Stimulated activated CD4-positive, alpha-beta T cell treated with anti-CD3 and anti-CD28 coated beads, Interleukin-12 subunit alpha, Interleukin-12 subunit beta, amount 100 ng/mL, for 4 hours (primary cell): ENCODE results near the gene DENND1A.
"Not testable (repeated sequence)": the region's sequence is repeated elsewhere in the genome, so short reads cannot be mapped to it uniquely, and the experiment has no call there.

Source experiments
- DNase-seq: peaks from one replicate; pipeline ENCODE4 v3.0.0-alpha.2; 2020

Gene DENND1A

DNA sequence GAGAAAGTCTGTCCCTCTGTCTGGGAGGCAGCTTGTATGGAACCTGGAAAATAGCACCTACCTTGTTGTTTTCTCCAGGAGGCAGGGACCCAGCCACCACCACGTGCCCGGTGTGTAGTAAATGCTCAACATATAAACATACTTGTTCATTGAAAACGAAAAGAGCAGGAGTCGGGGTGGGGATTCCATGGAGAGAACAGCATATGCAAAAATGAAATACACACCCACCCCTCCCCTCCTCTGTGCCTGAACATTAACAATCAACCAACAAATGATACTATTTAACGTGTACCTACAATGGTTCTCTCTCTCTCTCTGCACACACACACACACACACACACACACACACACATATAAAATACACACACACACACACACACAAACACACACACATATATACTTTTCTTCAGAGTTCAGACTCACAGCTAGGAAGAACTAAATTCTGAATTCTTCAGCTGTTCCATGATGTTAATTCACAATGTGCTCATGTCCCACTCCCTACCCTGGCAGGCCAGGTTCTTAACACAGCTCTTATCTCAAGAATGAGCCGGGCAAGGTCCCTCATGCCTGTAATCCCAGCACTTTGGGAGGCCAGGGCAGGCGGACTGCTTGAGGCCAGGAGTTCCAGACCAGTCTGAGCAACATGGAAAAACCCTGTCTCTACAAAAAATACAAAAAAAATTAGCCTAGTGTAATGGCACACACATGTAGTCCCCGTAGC, 16.3 kb upstream of the DENND1A start:
- no peak for DNase-seq

DNA sequence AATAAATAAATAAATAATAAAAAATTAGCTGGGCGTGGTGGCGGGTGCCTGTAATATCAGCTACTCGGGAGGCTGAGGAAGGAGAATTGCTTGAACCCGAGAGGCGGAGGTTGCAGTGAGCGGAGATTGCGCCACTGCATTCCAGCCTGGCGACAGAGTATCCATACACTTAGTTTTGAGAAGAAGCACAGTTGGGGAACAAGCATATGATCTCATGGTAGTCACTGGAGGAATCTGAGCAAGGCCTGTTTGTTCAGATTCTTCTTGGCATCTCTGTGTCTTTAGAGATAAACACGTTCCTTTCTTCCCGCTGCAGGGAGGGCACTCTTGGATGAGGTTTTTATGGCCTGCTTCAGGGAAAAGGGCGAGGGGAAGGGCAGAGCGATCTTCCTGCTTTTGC, 15.6 kb upstream of the DENND1A start:
- no peak for DNase-seq

DNA sequence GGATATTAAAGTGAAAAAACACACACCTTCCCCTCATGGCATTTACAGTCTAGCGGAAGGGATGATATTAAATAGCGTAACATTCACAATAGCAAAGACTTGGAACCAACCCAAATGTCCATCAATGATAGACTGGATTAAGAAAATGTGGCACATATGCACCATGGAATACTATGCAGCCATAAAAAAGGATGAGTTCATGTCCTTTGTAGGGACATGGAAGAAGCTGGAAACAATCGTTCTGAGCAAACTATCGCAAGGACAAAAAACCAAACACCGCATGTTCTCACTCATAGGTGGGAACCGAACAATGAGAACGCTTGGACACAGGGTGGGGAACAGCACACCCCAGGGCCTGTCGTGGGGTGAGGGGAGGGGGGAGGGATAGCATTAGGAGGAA, 14.5 kb upstream of the DENND1A start:
- DNase-seq: not testable (repeated sequence)

DNA sequence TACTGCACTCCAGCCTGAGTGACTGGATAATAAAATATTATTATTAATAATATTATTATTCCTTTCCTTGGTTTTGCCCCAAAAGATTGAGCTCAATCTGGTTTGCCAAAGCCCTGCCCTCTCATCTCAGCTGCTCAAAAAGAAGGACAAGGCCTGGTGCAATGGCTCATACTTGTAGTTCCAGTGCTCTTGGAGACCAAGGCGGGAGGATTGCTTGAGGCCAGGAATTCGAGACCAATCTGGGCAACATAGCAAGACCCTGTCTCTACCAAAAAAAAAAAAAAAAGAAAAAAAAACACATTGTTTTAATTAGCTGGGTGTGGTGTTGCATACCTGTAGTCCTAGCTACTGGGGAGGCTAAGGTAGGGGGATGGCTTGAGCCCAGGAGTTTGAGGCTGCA, 13.7 kb upstream of the DENND1A start:
- no peak for DNase-seq

DNA sequence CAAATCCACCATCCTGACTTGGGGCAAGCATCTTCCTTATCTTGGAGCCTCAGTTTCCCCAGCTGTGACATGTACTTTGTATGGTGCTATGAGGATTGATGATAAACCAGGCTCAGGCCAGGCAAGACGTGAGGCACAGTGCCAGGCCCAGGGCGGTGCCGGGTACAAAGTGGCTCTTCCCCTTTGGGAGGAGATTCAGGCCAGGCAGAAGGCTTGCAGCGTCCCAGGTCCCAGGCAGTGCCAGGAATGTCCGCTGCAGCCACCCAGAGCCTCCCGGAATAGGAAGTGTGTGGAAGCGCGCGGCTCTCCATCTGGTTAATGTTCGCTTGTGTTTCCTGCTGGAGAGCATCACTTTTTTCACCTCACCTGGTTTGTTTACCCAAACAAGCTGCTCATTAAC, 12.6 kb upstream of the DENND1A start:
- no peak for DNase-seq

DNA sequence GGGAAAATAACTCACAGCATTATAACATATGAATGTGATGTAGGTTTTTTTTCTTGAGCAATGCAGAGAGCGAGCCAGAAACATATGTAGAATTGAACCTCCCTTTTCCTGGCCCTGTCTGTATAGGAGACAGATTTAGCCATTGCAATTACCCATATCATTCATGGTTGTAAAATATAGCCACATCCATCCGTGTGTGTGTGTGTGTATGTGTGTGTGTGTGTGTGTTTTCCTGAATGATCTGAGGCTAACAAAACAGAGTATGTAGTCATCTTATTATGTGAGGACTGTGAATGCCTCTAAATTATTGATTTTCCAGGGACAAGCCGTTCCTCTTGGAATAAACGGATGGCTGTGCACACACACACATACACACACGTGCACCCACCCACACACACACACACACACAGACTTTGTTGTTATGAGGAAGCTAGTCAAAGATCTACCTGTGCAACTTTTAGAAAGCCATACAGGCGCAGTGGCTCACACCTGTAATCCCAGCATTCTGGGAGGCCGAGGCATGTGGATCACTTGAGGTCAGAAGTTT, 11.7 kb upstream of the DENND1A start:
- DNase-seq: no peak

DNA sequence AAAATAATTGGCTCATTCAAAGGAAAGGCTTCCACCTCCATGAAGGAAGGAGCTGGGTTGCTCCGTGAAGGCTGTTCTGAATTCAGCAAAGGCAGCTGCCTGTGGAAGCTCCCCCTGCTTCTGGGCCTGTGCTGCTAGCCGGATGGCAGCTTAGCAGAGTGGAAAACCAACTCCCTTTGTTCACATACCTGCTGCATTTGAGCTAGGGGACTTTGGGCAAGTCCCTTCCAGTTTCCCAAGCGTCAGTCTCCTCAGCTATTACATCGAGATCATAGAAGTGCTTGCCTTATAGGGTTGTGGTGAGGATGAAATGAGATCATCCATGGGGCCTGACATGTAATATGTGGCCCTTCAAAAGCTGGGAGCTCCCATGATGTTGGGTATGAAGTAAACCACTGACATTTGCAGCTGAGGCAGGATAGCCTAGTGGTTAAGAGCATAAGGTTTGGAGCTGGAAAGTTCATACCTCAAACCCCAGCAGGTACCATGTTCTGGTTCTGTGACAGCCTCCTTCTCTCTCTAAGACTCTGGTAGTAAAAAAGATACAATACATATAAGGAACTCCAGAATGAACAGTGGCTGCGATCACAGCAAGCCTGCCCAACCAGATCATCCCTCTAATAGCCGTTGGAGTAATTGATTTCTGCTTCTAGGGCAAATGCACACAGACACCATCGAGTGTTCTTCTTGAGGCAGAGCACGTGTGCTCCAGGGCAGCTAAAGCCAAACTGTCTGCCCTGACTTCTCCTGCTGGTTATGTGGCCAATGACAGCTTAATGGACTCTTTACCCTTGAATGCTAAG, 11.0 kb upstream of the DENND1A start:
- DNase-seq: no peak

DNA sequence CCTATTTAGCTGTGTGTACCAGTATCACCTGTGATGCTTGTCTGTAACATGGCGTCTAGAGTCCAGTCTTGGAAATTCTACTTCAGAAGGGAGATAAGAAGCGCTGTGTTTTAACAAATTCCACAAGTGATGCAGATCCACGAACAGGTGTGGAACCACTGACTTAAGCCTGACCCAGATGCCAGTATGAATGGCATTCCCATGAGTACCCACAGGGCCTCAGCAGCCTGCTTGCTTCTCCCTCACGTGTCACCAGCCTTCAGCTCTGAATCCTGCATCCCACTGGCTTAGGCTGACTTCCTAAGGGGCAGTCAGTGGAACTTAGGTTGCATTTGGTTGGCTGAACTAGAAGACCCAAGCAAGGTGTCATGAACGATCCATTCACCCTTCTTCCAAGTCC, 8.5 kb upstream of the DENND1A start:
- DNase-seq: no peak

DNA sequence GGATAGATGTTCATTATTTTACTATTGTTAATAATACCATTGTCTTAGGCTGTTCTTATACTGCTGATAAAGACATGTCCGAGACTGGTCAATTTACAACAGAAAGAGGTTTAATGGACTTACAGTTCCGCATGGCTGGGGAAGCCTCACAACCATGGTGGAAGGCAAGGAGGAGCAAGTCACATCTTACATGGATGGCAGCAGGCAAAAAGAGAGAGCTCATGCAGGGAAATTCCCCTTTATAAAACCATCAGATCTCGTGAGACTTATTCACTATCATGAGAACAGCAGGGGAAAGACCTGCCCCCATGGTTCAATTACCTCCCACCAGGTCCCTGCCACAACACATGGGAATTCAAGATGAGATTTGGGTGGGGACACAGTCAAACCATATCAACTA, 6.6 kb upstream of the DENND1A start:
- DNase-seq: not testable (repeated sequence)

DNA sequence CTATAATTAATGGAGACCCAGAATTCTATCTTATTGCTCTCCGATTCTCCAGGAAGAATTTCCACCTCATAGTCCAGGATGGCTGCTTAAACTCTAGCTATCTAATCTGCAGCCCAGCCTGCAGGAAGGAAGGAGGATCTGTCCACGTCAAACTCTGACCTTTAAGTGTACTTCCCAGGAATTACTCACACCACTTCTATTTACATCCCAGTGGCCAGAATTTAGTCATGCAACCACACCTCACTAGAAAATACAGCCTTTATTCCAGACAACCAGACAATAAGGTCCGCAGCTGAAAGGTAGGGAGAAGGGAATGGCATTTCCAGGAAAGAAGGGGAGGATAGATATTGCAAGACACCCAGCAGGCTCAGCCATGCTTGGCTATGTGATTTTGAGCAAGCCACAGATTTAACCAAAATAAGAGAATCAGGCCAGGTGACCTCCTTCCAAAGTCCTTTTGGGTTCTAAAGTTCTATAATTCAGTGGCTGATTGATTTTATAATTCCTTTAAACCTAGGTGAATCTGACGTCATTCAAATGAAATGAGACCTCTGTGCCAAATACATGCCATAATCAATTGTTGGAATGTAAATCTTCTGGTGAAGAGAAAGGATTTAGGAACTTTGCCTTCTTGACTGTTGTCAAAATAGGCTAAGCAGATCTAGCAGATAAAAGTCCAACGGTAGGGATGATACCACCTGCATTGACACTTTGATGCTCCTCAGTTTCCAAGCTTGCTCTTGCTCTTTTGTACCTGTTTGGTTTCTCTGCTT, 3.7 kb upstream of the DENND1A start:
- DNase-seq: no peak

DNA sequence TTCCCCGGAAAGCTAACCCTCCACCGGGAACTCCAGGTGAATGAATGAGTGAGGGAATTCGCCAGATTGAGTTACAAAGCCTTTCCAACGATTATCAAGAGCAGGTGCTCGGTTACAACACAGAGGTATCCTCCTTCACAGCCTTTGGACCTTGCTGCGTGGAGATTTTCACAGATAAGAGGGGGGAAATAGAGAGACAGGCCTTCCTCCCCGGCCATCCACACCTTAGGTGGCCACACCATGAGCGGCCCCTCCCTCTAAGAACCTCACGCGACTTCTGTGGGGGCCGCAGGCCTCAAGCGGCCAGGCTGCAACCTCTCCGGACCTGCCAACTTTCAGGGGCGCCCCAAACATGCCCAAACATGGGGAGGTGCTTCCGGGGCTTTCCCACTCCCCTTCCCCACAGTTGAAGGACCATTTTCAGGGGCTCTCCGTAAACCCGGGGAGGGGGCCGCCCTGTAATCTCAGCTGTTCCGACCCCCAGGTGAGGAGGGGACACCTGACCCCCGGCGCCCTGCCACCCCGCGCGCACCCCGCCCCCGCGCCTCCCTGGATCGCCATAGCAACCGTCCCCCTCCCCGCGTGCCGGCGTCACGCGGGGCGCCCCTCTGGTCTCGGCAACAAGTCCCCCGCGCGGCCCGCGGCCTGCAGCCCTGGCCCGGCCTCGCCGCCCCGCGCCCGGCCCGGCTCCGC, 603 bp downstream of the DENND1A start:
- peak; percentile 39 for DNase-seq

DNA sequence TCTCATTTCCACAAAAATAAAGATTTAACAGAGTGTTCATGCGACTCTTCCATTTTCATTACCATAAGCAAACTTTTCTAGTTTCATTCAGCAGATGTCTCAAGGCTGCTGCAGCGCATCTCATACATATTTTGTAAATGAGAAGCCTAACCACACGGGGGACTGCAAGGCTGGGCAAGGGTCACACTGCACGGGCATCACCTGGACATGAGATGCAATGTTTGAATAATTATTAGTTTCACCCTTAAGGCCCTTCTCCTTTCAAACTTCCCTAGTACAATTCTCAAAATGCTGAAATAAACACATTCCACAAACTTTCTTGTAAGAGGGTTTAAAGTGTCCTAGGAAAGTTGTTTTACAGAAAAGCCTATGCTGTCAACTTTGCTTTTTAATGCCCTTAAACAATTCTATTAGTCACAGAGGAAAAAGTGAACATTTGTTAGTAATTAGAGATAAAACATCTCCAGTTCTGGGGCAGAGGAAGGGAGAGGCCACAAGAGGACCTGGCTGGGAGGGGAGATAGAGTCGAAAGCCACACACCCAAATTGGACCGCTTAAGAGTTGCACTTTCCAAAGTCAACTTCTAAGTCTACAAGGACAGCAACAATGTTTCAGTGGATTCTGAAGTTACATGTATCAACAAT, 1.3 kb downstream of the DENND1A start:
- DNase-seq: no peak

DNA sequence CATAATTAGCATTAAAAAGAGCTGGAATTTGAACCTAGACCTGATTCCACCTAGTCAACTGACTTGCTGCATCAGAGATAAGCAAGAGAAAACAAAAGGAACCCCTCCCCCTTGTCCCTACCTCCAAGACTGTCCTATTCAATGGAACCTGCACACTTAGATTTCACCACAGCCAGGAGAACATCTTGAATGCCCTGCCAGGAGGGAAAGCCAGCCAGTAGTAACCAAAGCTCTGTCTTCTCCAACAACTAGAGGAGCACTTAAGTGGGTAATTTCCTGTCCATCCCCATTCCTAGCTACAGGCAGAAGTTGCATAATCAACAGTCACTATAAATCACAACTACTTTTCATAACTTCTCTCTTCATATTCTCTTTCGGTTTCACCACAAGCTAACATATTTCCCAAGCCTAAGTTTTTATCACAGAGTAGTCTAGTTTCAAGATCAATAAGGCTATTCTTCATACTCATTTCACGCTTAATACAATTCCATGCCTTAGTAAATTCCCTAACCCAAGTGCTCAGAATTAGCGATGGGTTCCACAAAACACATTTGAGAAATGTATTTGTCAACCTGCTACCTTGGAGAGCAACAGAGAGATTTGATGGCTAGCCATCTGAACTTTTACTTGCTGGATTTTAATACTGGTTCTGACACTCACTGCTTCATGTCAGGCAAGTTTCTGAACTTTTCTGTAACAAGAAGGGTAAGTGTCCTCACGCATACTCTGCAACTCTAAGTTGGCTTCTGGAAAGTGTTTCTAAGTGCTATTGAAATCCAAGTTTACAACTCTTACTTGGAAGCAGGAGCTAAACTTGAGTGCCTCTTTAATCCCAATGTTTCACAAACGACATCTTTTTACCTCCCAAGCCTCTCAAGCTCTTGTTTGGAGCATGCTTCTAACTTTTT, 2.0 kb downstream of the DENND1A start:
- no peak for DNase-seq

DNA sequence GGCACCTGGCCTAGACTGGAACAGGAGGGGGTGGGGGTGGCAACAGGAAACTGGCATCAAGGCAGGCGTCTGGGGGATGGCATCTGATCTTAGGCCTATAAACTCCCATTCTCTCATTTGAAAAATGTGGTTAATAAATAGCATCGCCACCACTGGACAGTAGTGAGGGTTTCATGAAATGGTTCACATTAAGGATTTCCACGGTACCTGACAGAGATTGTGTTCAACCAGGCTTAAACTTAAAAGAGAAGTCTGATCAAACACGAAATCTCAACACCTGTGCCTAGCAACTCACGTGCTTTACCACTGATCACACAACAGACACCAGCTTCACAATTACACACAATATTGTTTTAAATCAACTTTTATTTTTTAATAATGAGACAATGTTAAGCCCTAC, 3.0 kb downstream of the DENND1A start:
- DNase-seq: no peak

DNA sequence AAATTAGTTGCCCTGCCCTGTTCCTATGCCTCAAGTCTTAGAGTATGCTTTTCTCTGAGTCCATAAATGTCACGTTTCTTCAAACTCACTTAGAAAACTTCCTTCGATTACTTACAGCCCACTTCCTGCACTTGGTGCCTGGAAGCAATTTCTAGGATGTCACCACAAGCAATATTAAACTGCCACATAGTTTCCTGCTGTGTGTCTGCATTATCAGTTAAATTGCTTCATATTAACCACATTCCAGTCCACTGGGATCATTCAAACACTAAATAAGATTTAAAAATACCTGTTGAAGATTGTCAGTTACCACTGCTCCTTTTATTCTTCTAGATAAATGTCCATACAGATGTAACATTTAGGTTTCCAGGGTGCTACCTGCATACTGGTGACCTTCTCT, 4.1 kb downstream of the DENND1A start:
- DNase-seq: no peak

DNA sequence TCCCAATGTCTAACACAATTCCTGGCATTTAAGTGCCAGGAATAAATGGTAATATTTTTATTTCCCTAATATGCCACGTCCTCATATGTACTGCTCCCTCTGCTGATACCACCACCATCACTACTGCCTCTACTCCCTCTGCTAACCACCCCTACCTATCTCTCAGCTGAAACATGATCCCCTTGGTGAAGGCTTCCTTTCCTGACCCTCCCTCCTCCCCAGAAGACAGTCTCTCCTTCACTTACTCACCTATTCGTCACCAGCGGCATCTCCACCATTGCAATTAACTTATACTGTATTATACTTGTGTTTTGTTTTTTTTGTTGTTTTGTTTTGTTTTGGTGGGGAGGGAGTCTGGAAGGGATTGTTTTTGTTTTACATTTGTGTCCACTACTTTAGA, 4.8 kb downstream of the DENND1A start:
- no peak for DNase-seq

DNA sequence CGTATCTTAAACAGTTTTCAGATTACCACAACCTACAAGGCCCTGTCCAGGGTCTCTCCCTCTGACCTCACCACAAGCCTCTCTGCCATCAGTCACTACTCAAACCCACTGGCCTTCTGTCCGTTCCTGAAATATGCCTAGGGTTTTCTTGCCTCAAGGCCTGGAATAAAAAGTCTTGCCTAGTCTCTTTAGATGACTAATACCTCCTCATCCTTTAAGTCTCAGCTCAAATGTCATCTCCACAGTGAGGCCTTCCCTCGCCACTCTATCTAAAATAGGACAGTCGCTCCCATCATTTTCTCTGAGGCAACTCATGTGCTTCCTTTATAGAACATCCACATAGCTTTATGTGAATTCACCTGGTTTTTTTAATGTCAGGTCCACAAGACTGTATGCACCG, 5.2 kb downstream of the DENND1A start:
- no peak for DNase-seq

DNA sequence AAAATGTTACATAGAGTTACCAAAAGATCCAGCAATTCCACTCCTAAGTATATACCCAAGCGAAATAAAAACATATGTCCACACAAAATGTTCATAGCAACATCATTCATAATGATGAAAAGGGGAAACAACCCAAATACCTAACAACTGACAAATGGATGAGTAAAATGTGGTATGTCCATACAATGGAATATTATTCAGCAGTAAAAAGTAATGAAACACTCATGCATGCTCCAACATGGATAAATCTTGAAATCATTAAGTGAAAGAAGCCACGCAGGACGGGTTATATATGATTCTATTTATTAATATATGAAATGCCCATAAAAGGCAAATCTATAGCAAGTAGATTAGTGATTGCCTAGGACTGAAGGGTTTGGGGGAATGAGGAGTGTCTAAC, 6.0 kb downstream of the DENND1A start:
- DNase-seq: no peak

DNA sequence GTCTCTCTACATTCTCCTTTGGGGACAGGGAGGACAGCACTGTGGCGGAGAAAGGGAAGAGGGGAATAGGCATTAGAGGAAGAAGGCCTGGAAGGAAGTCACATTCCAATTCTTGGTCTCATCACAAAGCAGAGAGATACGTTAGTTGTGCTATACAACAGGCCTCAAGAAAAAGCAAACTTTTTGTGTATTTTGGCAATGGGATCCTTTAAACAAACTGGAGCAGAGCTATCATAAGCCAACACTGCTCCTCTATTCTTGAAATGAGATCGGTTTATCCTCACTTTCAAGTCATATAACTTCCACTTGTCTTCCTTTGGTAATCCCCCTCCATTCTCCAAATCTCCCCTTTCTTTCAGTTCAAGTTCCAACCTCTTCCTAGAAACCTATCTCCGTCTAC, 6.5 kb downstream of the DENND1A start:
- no peak for DNase-seq

DNA sequence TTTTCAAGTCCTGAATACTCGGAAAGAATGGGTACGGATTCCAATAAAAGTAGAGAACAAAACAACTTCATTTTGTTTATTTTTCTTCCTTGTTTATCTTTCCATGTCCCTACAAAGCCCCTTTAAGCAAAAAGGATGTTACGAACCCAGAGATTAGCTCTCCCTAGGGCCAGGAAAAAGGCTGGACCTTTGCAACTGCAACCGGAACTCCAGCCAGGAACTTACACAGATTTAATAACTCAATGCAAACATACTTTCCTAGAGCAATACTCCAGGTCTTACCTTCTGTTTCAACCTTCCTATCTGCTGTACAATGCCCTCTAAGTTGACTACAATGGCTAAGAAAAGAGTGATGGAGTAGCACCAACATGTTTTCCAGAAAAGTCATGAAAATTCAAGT, 7.0 kb downstream of the DENND1A start:
- no peak for DNase-seq

DNA sequence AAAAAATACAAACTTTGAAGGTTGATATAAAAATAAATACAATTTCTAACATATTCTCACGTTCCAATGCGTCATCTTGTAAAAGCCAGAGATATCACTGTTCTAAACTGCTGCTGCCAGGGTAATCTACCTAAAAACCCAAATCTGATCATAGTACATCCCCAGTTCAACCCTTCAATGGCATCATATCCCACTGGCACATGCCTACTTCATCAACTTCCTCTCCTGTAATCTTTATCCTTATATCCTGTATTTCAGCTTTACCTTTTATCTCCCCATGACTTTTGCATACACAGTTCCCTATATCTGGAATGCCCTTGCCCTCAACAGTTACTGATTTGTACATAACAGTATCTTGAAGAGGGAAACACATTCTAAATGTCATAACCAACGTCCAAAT, 7.5 kb downstream of the DENND1A start:
- DNase-seq: no peak
